ENCODE data around the gene PDE10A.

Gene PDE10A

GRCh38 chr6:165662749-165663376 lies at the start of gene PDE10A:
Gene PDE10A (minus strand): TSS chr6:165663241. CDS start chr6:165662811, 430 bp downstream.
- no peak for DNase-seq

- DNase-seq = no peak
These were observed 46.0 kb upstream of the PDE10A start for GRCh38 chr6:165708985-165709576.

- DNase-seq = no peak
These were observed 44.2 kb upstream of the PDE10A start for GRCh38 chr6:165707067-165707853.

- DNase-seq = no peak
These were observed 42.9 kb upstream of the PDE10A start for GRCh38 chr6:165705941-165706340.

GRCh38 chr6:165704045-165704748 lies 41.2 kb upstream of the PDE10A start:
- no peak for DNase-seq

GRCh38 chr6:165702669-165703068 lies 39.6 kb upstream of the PDE10A start:
- no peak for DNase-seq

GRCh38 chr6:165701564-165702354 lies 38.7 kb upstream of the PDE10A start:
- no peak for DNase-seq

- no peak for DNase-seq
These were observed 38.0 kb upstream of the PDE10A start for GRCh38 chr6:165701005-165701404.

- no peak for DNase-seq
These were observed 35.8 kb upstream of the PDE10A start for GRCh38 chr6:165698868-165699267.

- no peak for DNase-seq
These were observed 34.1 kb upstream of the PDE10A start for GRCh38 chr6:165697171-165697570.

- DNase-seq = no peak
These were observed 32.9 kb upstream of the PDE10A start for GRCh38 chr6:165695722-165696515.

GRCh38 chr6:165694296-165694695 lies 31.3 kb upstream of the PDE10A start:
- DNase-seq = no peak

- no peak for DNase-seq
These were observed 29.1 kb upstream of the PDE10A start for GRCh38 chr6:165692106-165692653.

GRCh38 chr6:165689699-165690098 lies 26.7 kb upstream of the PDE10A start:
- no peak for DNase-seq

- DNase-seq = no peak
These were observed 23.7 kb upstream of the PDE10A start for GRCh38 chr6:165686596-165687365.

GRCh38 chr6:165685302-165685701 lies 22.3 kb upstream of the PDE10A start:
- DNase-seq = no peak

GRCh38 chr6:165684333-165684732 lies 21.3 kb upstream of the PDE10A start:
- no peak for DNase-seq

- no peak for DNase-seq
These were observed 17.9 kb upstream of the PDE10A start for GRCh38 chr6:165680975-165681374.

- DNase-seq = no peak
These were observed 16.3 kb upstream of the PDE10A start for GRCh38 chr6:165679326-165679725.

GRCh38 chr6:165678904-165679303 lies 15.9 kb upstream of the PDE10A start:
- no peak for DNase-seq

GRCh38 chr6:165678429-165678828 lies 15.4 kb upstream of the PDE10A start:
- no peak for DNase-seq

Measured in SIG-M5 (cell line).